GM21723 (cell line): Measurements from ENCODE around the gene SLC30A1.

Experiments used
- ATAC-seq: cut with Tn5 transposase; IDR thresholded peaks from one replicate; pipeline ENCODE4 v1.9.1; 2021; ENCODE audit warnings: mild to moderate bottlenecking, moderate library complexity; ENCODE audit not compliant: unreplicated experiment

Gene SLC30A1

GRCh38 chr1:211609120-211610024 is 30.4 kb upstream of the SLC30A1 start:
- no peak for ATAC-seq

- no peak for ATAC-seq
Measured at GRCh38 chr1:211607754-211608473, 29.0 kb upstream of the SLC30A1 start.

GRCh38 chr1:211606914-211607753 is 28.2 kb upstream of the SLC30A1 start:
- ATAC-seq, result peak; percentile 94

- ATAC-seq, result peak; percentile 89
Measured at GRCh38 chr1:211606332-211606913, 27.5 kb upstream of the SLC30A1 start.

- ATAC-seq, result no peak
Measured at GRCh38 chr1:211605603-211606331, 26.8 kb upstream of the SLC30A1 start.

- no peak for ATAC-seq
Measured at GRCh38 chr1:211605034-211605433, 26.1 kb upstream of the SLC30A1 start.

- ATAC-seq, result no peak
Measured at GRCh38 chr1:211604548-211604947, 25.6 kb upstream of the SLC30A1 start.

- ATAC-seq, result no peak
Measured at GRCh38 chr1:211603713-211604112, 24.8 kb upstream of the SLC30A1 start.

- ATAC-seq, result no peak
Measured at GRCh38 chr1:211603191-211603701, 24.3 kb upstream of the SLC30A1 start.

- no peak for ATAC-seq
Measured at GRCh38 chr1:211601982-211602670, 23.2 kb upstream of the SLC30A1 start.

GRCh38 chr1:211601159-211601558 is 22.2 kb upstream of the SLC30A1 start:
- ATAC-seq, result no peak

GRCh38 chr1:211599250-211599649 is 20.3 kb upstream of the SLC30A1 start:
- ATAC-seq, result no peak

- ATAC-seq, result no peak
Measured at GRCh38 chr1:211598514-211598913, 19.6 kb upstream of the SLC30A1 start.

GRCh38 chr1:211596418-211597181 is 17.6 kb upstream of the SLC30A1 start:
- ATAC-seq, result no peak

GRCh38 chr1:211595419-211595818 is 16.5 kb upstream of the SLC30A1 start:
- no peak for ATAC-seq

GRCh38 chr1:211591980-211592493 is 13.1 kb upstream of the SLC30A1 start:
- no peak for ATAC-seq

- no peak for ATAC-seq
Measured at GRCh38 chr1:211589782-211590721, 11.1 kb upstream of the SLC30A1 start.
